HG03442 (cell line): ENCODE measurements around the gene CD69.
"Not testable (repeated sequence)": the region's sequence is repeated elsewhere in the genome, so short reads cannot be mapped to it uniquely, and the experiment has no call there.

Experiments
- ATAC-seq: cut with Tn5 transposase; IDR thresholded peaks from one replicate; pipeline ENCODE4 v1.9.1; 2021; ENCODE audit warnings: mild to moderate bottlenecking, moderate library complexity; ENCODE audit not compliant: unreplicated experiment

The CD69 gene

GRCh38 chr12:9724023-9724422 lies 36.7 kb downstream of the CD69 start:
- no peak for ATAC-seq

GRCh38 chr12:9721394-9722092 lies 39.2 kb downstream of the CD69 start:
- peak; percentile 42 for ATAC-seq

GRCh38 chr12:9719790-9720189 lies 40.9 kb downstream of the CD69 start:
- no peak for ATAC-seq

GRCh38 chr12:9718968-9719367 lies 41.7 kb downstream of the CD69 start:
- ATAC-seq = no peak

GRCh38 chr12:9717070-9717925 lies 43.4 kb downstream of the CD69 start:
- no peak for ATAC-seq

- ATAC-seq = peak; percentile 54
Observed at GRCh38 chr12:9713032-9713558, 47.6 kb downstream of the CD69 start.

- ATAC-seq = no peak
Observed at GRCh38 chr12:9711664-9712063, 49.0 kb downstream of the CD69 start.

- ATAC-seq = no peak
Observed at GRCh38 chr12:9710584-9711375, 49.9 kb downstream of the CD69 start.

- ATAC-seq = no peak
Observed at GRCh38 chr12:9708853-9709252, 51.8 kb downstream of the CD69 start.

- ATAC-seq = peak; percentile 46
Observed at GRCh38 chr12:9707864-9708808, 52.6 kb downstream of the CD69 start.

- ATAC-seq = no peak
Observed at GRCh38 chr12:9707356-9707755, 53.3 kb downstream of the CD69 start.

GRCh38 chr12:9706086-9706685 lies 54.5 kb downstream of the CD69 start:
- no peak for ATAC-seq

GRCh38 chr12:9704561-9704960 lies 56.1 kb downstream of the CD69 start:
- ATAC-seq = not testable (repeated sequence)
